Neuronal stem cell (in vitro differentiated cells): Measurements from ENCODE around the gene RASSF1.

ENCODE experiments used
- DNase-seq: peaks from one replicate; pipeline ENCODE4 v3.0.0-alpha.2; 2013; ENCODE audit warnings: low spot score
- H2AFZ ChIP-seq: one replicate; pipeline ENCODE4 v1.6.1; 2013; ENCODE audit warnings: mild to moderate bottlenecking, low read length, inconsistent platforms
- H2AK5ac ChIP-seq: 2 replicates; pipeline ENCODE4 v1.6.1; 2013; ENCODE audit warnings: low read depth, mild to moderate bottlenecking, inconsistent platforms, low read length, moderate library complexity, mixed read lengths
- H2BK120ac ChIP-seq: 2 replicates; pipeline ENCODE4 v1.6.1; 2013; ENCODE audit warnings: low read depth, mild to moderate bottlenecking, inconsistent platforms, low read length, moderate library complexity, mixed read lengths
- H2BK12ac ChIP-seq: one replicate; pipeline ENCODE4 v1.6.1; 2013; ENCODE audit warnings: low read length, inconsistent platforms
- H2BK15ac ChIP-seq: 2 replicates; pipeline ENCODE4 v1.6.1; 2013; ENCODE audit warnings: mild to moderate bottlenecking, low read length, inconsistent platforms, mixed read lengths
- H2BK5ac ChIP-seq: one replicate; pipeline ENCODE4 v1.6.1; 2013; ENCODE audit warnings: inconsistent platforms, mild to moderate bottlenecking, low read length, moderate library complexity
- H3K14ac ChIP-seq: one replicate; pipeline ENCODE4 v1.6.1; 2013; ENCODE audit warnings: low read length, inconsistent platforms
- H3K18ac ChIP-seq: 2 replicates; pipeline ENCODE4 v1.6.1; 2013; ENCODE audit warnings: low read length, inconsistent platforms
- H3K23ac ChIP-seq: 2 replicates; pipeline ENCODE4 v1.6.1; 2013; ENCODE audit warnings: low read depth, mild to moderate bottlenecking, mixed read lengths, low read length, inconsistent platforms; ENCODE audit not compliant: poor library complexity
- H3K27ac ChIP-seq: replicated peaks from 3 replicates; pipeline ENCODE4 v1.5.1; 2013; ENCODE audit warnings: low read length, inconsistent platforms
- H3K27me3 ChIP-seq, 3 experiments: 2 replicates each; pipeline ENCODE4 v1.6.1; 2013; ENCODE audit warnings: low read length in 3 of 3, mild to moderate bottlenecking in 2 of 3, inconsistent platforms in 1 of 3, low read depth in 1 of 3, mixed read lengths in 1 of 3, moderate library complexity in 1 of 3; ENCODE audit not compliant: control insufficient read depth in 3 of 3, insufficient read depth in 3 of 3
- H3K36me3 ChIP-seq, 2 donors: replicated peaks in 1 of 2; 2 replicates each; pipeline ENCODE4 v1.6.1; 2013; ENCODE audit warnings: low read length in 2 of 2; ENCODE audit not compliant: control insufficient read depth in 2 of 2, insufficient read depth in 2 of 2
- H3K4ac ChIP-seq: 2 replicates; pipeline ENCODE4 v1.6.1; 2013; ENCODE audit warnings: inconsistent platforms, mild to moderate bottlenecking, low read length, moderate library complexity
- H3K4me1 ChIP-seq, 2 donors: 1 replicate in 1 of 2; 2 replicates in 1 of 2; pipeline ENCODE4 v1.6.1; 2013; ENCODE audit warnings: low read length in 2 of 2, low read depth in 1 of 2; ENCODE audit not compliant: control insufficient read depth in 2 of 2, insufficient read depth in 1 of 2
- H3K4me2 ChIP-seq: one replicate; pipeline ENCODE4 v1.6.1; 2013; ENCODE audit warnings: mild to moderate bottlenecking, low read length, inconsistent platforms; ENCODE audit not compliant: insufficient read depth, poor library complexity, severe bottlenecking
- H3K4me3 ChIP-seq, 2 donors: 2 replicates each; pipeline ENCODE4 v1.5.1; 2013; ENCODE audit warnings: low read length in 2 of 2, mild to moderate bottlenecking in 2 of 2, inconsistent platforms in 1 of 2, moderate library complexity in 1 of 2
- H3K79me1 ChIP-seq: one replicate; pipeline ENCODE4 v1.6.1; 2013; ENCODE audit warnings: low read depth, mild to moderate bottlenecking, inconsistent platforms, low read length, moderate library complexity
- H3K9ac ChIP-seq: one replicate; pipeline ENCODE4 v1.6.1; 2013; ENCODE audit warnings: mild to moderate bottlenecking, low read depth, low read length, inconsistent platforms; ENCODE audit not compliant: poor library complexity
- H3K9me3 ChIP-seq, 2 donors: replicated peaks in 1 of 2; 2 replicates each; pipeline versions ENCODE3 to v1.6.1; 2013; ENCODE audit warnings: low read length in 2 of 2, mild to moderate bottlenecking in 2 of 2, inconsistent platforms in 1 of 2, low read depth in 1 of 2, mixed read lengths in 1 of 2, moderate library complexity in 1 of 2; ENCODE audit not compliant: control insufficient read depth in 2 of 2, insufficient read depth in 1 of 2
- H4K8ac ChIP-seq: one replicate; pipeline ENCODE4 v1.6.1; 2013; ENCODE audit warnings: low read depth, mild to moderate bottlenecking, inconsistent platforms, low read length, moderate library complexity
- H4K91ac ChIP-seq: one replicate; pipeline ENCODE4 v1.6.1; 2013; ENCODE audit warnings: low read length, low read depth, mild to moderate bottlenecking, inconsistent platforms; ENCODE audit not compliant: poor library complexity
- WGBS, 2 donors: extraction: QIAGEN DNeasy Blood & Tissue Kit; methylation state at CpG; one replicate each; pipeline ENCODE4 v1.1.7; 2013; ENCODE audit warnings: missing lambda C conversion rate in 2 of 2, mixed read lengths in 1 of 2; ENCODE audit not compliant: insufficient read length in 2 of 2, insufficient replicate concordance in 1 of 2; ENCODE audit errors: extremely low coverage in 2 of 2; 5-methylcytosine and 5-hydroxymethylcytosine counted together

RASSF1 gene

DNA sequence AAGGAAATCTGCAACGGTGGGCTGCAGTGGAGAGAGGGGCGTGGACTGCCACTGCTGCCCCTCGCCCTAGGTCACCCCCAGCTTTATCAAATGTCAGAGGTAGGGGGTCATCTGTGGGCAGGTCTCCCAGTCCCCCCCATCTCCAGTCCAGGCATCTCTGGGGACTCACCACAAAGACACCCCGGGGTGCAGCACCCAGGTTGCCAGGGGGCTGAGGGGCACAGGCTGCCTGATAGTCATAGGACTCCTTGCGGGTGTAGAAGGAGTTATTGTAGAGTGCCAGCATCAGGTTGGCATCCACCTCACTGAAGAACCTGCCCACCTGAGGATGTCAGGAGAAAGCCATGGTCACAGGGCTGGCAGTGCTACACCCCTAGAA lies 25.2 kb upstream of the RASSF1 start:
- H2AFZ ChIP-seq = peak overlapping the region; percentile 69
- no peak overlapping the region for H4K91ac ChIP-seq
- H2BK12ac ChIP-seq = no peak overlapping the region
- H3K18ac ChIP-seq = peak overlapping the region; percentile 94
- H2BK5ac ChIP-seq = no peak overlapping the region
- peak overlapping the region; percentile 4 for H3K9ac ChIP-seq
- peak overlapping the region; percentile 91 for H2AK5ac ChIP-seq
- no peak overlapping the region for H3K4ac ChIP-seq
- H3K4me1 ChIP-seq = peaks cover 0 to 10% of the 10 kb centered on the region in 2 donors
- H3K23ac ChIP-seq = peak overlapping the region; percentile 1
- peak overlapping the region; percentile 95 for H3K4me2 ChIP-seq
- no peak overlapping the region for H3K4me3 ChIP-seq
- no peak overlapping the region for H2BK120ac ChIP-seq
- no peak overlapping the region for H3K27ac ChIP-seq
- no peak for DNase-seq
- H3K9me3 ChIP-seq = no peaks in the 10 kb centered on the region
- no peak overlapping the region for H4K8ac ChIP-seq
- peaks cover 2% of the 10 kb centered on the region for H3K79me1 ChIP-seq
- peak overlapping the region; percentile 46 for H2BK15ac ChIP-seq
- H3K14ac ChIP-seq = peak overlapping the region; percentile 15
- no peaks in the 10 kb centered on the region for H3K36me3 ChIP-seq
- H3K27me3 ChIP-seq = peaks cover 0 to 67% (median 15%) of the 10 kb centered on the region in 3 experiments
- WGBS, 2 donors = no CpG with 5 or more reads among the region's 5 CpGs

DNA sequence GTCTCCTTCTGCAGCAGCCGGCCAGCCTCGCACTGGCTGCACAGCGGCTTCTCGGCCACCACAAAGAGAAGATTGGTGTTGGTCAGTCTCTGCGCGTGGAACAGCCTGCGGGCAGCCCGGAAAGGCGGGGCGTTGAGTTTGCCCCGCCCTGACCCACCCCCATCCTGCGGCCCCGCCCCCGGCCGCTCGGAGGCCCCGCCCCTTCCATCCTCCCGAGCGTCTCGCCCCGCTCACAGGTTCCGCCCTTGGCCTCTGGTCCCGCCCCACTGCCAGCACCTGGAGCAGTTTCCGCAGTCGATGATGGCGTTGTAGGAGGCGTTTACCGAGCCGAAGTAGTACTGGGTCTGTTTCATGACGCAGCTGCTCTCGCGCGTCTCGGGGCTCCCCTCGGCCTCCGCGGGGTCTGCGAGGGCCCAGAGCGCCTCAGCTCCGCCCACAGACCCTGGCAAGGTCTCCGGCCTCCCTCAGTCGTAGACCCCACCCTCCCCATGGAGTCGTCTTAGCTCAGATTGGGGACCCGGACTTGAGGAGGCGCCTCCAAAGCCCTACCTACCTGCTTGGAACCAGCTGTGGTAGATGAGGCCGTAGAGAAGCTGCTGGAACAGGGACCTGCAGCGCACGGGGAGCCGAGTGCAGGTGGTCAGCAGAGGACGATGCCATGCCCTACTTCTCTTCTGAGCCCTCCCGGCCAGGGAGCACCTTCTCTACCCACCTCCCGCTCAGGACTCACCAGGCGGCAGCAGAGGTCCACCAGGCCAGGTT lies 24.6 kb upstream of the RASSF1 start:
- H2AK5ac ChIP-seq = peak overlapping the region; percentile 97
- peak overlapping the region; percentile 2 for H3K14ac ChIP-seq
- no peaks in the 10 kb centered on the region for H3K9me3 ChIP-seq
- DNase-seq = peak; percentile 72
- peak overlapping the region; percentile 46 for H2BK15ac ChIP-seq
- peak overlapping the region; percentile 69 for H2AFZ ChIP-seq
- peak overlapping the region; percentile 87 for H3K23ac ChIP-seq
- no CpG with 5 or more reads among the region's 53 CpGs for WGBS, 2 donors
- H2BK5ac ChIP-seq = peak overlapping the region; percentile 93
- H3K9ac ChIP-seq = peak overlapping the region; percentile 96
- H3K4me3 ChIP-seq = peak overlapping the region; percentile 28 to 79
- peaks cover 2% of the 10 kb centered on the region for H3K79me1 ChIP-seq
- H3K4ac ChIP-seq = no peak overlapping the region
- no peak overlapping the region for H4K8ac ChIP-seq
- H3K36me3 ChIP-seq = no peaks in the 10 kb centered on the region
- H3K4me1 ChIP-seq = peaks cover 0 to 10% of the 10 kb centered on the region in 2 donors
- peak overlapping the region; percentile 95 for H3K4me2 ChIP-seq
- H4K91ac ChIP-seq = no peak overlapping the region
- H3K27me3 ChIP-seq = peaks cover 0 to 67% (median 15%) of the 10 kb centered on the region in 3 experiments
- no peak overlapping the region for H2BK12ac ChIP-seq
- no peak overlapping the region for H3K27ac ChIP-seq
- peak overlapping the region; percentile 94 for H3K18ac ChIP-seq
- H2BK120ac ChIP-seq = peak overlapping the region; percentile 54

DNA sequence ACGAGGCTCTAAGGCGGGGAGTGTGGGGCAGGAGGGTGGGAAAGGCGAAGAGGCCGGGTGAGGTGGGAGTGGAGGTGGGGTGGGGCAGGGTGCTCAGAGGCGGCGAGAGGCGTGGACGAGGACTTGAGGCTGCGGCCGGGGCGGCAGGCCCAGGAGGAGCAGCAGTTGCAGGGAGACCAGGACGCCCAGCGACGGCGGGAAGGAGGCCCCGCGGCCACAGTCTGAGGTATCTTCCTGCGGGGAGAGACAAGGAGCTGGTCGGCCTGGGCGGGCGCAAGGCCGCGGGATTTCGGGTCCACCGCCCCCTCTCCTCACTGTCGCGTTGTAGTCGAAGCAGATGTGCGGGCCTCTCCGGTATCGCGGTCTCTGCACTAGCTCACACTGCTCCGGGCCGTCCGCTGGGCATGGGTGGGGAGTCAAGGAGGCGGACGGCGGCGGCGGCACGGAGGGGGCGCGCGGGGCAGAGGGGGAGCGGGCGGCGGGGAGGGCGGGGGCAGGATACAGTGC lies 24.0 kb upstream of the RASSF1 start:
- WGBS, 2 donors = no CpG with 5 or more reads among the region's 48 CpGs
- H3K14ac ChIP-seq = peak overlapping the region; percentile 9
- peak overlapping the region; percentile 93 for H2BK5ac ChIP-seq
- peak overlapping the region; percentile 96 for H3K18ac ChIP-seq
- H3K4me1 ChIP-seq = peaks cover 4 to 13% of the 10 kb centered on the region in 2 donors
- peak overlapping the region; percentile 41 for H3K4ac ChIP-seq
- peak overlapping the region; percentile 54 for H2BK120ac ChIP-seq
- no peak overlapping the region for H2BK12ac ChIP-seq
- H4K8ac ChIP-seq = peak overlapping the region; percentile 72
- peaks cover 2% of the 10 kb centered on the region for H3K79me1 ChIP-seq
- H3K4me3 ChIP-seq = peak overlapping the region; percentile 28 to 75
- H3K9me3 ChIP-seq = no peaks in the 10 kb centered on the region
- H2AFZ ChIP-seq = peak overlapping the region; percentile 69
- H3K27me3 ChIP-seq = peaks cover 0 to 63% (median 15%) of the 10 kb centered on the region in 3 experiments
- H4K91ac ChIP-seq = no peak overlapping the region
- peak overlapping the region; percentile 87 for H3K23ac ChIP-seq
- DNase-seq = no peak
- no peaks in the 10 kb centered on the region for H3K36me3 ChIP-seq
- peak overlapping the region; percentile 96 for H3K9ac ChIP-seq
- peak overlapping the region; percentile 97 for H2AK5ac ChIP-seq
- no peak overlapping the region for H3K27ac ChIP-seq
- H2BK15ac ChIP-seq = peak overlapping the region; percentile 99
- peak overlapping the region; percentile 95 for H3K4me2 ChIP-seq

DNA sequence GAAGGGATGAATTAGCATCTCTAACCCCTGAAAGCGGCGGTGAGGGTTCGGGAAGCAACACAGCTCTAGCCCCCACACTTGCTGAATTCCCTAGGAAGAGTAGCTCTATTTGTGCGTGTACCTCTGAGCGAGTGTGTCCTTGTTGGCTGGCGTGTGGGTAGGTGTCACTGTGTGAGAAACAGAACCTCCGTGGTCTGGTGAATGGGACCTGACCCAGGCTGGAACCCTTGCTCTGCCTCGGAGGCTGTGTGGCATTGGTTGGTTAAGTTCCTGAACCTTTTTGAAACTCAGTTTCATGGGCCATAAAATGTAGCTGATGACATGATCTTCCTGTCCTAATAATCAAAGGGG lies 19.1 kb upstream of the RASSF1 start:
- Histone ChIP-seq H2BK12ac (no peak overlapping the region), H3K4me2 (peak overlapping the region; percentile 82), H3K23ac (no peak overlapping the region), H3K4ac (no peak overlapping the region), H3K79me1 (peaks cover 17% of the 10 kb centered on the region), H4K91ac (no peak overlapping the region), H4K8ac (no peak overlapping the region), H2BK120ac (no peak overlapping the region), H3K18ac (peak overlapping the region; percentile 5), H3K9ac (no peak overlapping the region), H2BK5ac (no peak overlapping the region), H3K36me3 (peaks cover 22 to 35% of the 10 kb centered on the region in 2 donors), H3K4me1 (peaks cover 27 to 35% of the 10 kb centered on the region in 2 donors), H3K27ac (no peak overlapping the region), H3K27me3 (peaks cover 0 to 25% (median 8%) of the 10 kb centered on the region in 3 experiments), H2AFZ (peak overlapping the region; percentile 92), H3K9me3 (no peaks in the 10 kb centered on the region), H3K4me3 (peak overlapping the region; percentile 33 to 96), H3K14ac (no peak overlapping the region), H2AK5ac (peak overlapping the region; percentile 21), H2BK15ac (no peak overlapping the region)
- DNase-seq = no peak
- WGBS, 2 donors = no CpG with 5 or more reads among the region's 8 CpGs
